Suprapubic skin (tissue), 4 donors: ENCODE data around the gene C1orf198.

Experiments
- EP300 ChIP-seq: sonication (generic); formaldehyde crosslinking; IDR thresholded peaks from one replicate; pipeline ENCODE4 v1.6.1; 2017; ENCODE audit warnings: antibody characterized with exemption
- POLR2AphosphoS5 ChIP-seq, 3 donors: sonication (generic); formaldehyde crosslinking; IDR thresholded peaks; one replicate each; pipeline ENCODE4 v1.6.1; 2017; ENCODE audit warnings: antibody characterized with exemption in 3 of 3
- TF ChIP-seq, protein P1 (sequence below), 2 donors: fragments of 200-600 bp in 1 of 2; fragments of 450-650 bp in 1 of 2; sonication (generic) in 1 of 2; IDR thresholded peaks; one replicate each; pipeline ENCODE4 v1.5.1; 2016 to 2019; ENCODE audit warnings: antibody characterized with exemption in 2 of 2, mild to moderate bottlenecking in 1 of 2, moderate library complexity in 1 of 2

DNA sequence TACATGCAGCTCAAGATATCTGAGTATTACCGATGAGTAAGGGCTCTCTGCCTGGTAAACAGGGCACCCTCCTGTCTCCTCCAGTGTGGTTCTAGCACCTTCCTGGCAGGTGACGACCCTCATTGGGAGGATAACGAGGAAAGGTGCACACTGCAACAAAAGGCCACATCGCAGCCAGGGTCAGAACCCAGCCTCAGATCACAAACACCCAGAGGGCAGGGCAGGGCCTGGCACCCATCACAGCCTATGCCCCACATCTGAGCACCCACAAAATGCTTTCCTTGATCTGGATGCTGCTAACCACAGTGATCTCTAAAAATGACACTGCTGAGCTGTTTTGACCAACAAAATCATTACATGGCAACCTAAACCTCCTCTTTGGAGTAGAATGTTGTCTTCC, 23.8 kb downstream of the C1orf198 start:
- TF ChIP-seq, protein P1, sequence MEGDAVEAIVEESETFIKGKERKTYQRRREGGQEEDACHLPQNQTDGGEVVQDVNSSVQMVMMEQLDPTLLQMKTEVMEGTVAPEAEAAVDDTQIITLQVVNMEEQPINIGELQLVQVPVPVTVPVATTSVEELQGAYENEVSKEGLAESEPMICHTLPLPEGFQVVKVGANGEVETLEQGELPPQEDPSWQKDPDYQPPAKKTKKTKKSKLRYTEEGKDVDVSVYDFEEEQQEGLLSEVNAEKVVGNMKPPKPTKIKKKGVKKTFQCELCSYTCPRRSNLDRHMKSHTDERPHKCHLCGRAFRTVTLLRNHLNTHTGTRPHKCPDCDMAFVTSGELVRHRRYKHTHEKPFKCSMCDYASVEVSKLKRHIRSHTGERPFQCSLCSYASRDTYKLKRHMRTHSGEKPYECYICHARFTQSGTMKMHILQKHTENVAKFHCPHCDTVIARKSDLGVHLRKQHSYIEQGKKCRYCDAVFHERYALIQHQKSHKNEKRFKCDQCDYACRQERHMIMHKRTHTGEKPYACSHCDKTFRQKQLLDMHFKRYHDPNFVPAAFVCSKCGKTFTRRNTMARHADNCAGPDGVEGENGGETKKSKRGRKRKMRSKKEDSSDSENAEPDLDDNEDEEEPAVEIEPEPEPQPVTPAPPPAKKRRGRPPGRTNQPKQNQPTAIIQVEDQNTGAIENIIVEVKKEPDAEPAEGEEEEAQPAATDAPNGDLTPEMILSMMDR (IDR thresholded peaks at IDR 0.05), result no peak
- TF ChIP-seq EP300 (no peak), POLR2AphosphoS5 (IDR thresholded peaks at IDR 0.05) (no peak)
